ENCODE results near the gene EPHB1. TPM values are rescaled to one million over a fixed set of nuclear protein-coding genes. Genes with fewer than 3 reads are reported as not detected.

Gene EPHB1
- total RNA-seq, 2 donors from 2014 or later = 2.3 to 21.2 TPM

DNA sequence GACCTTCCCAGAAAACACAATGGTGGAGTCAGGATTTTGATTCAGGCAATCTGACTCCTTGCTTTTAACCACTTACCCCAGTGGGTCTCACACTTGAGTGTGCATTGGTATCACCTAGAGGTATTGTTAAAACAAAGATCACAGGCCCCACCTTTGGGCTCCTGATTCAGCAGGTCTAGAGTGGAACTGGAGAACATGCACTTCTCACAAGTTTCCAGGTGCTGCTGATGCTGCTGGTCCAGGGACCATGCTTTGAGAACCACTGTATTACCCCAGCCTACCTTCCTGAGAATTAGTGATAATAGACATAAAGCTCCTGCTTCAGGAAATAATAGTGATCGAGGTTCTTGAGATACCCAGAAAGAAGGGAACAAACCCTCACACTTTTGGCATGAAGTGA is 466.9 kb downstream of the EPHB1 start:
- Histone ChIP-seq H3K27me3 (replicated peaks; ENCODE audit: insufficient read depth) (no peaks in the 10 kb centered on the region), H3K4me3 (no peak overlapping the region), H3K9me3 (no peaks in the 10 kb centered on the region), H3K4me1 (replicated peaks) (no peaks in the 10 kb centered on the region), H3K36me3 (no peaks in the 10 kb centered on the region), H3K27ac (no peak overlapping the region)
- DNase-seq (ENCODE audit: low spot score) = no peak
- TF ChIP-seq CTCF (IDR thresholded peaks at IDR 0.05) (no peak), POLR2AphosphoS5 (IDR thresholded peaks at IDR 0.05) (no peak), POLR2A (IDR thresholded peaks at IDR 0.05) (no peak)
- WGBS = 85% methylated on average over 1 of the region's 1 CpG
- intact Hi-C loops (cut with DNase I) = no loop called here

DNA sequence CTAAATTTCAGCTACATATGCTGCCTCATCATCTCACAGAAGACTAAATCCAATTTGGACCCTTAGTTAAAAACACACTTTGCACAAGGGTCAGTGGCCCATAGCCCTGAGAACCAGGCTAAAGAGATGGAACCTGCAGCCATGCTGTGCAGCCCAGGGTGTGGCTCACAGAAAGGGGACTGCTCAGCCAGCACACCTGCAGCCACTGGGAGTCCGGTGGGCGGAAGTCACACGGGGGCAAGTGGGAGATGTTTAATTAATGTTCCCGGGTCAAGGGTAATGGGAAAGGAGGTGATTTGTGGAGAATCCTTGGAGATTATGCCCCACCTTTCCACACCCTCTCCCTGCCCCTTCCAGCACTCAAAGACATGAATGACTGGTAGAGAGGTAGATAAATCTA is 467.4 kb downstream of the EPHB1 start:
- WGBS = 90% methylated on average over 4 of the region's 4 CpGs
- Histone ChIP-seq H3K4me1 (replicated peaks) (no peaks in the 10 kb centered on the region), H3K27ac (no peak overlapping the region), H3K27me3 (replicated peaks; ENCODE audit: insufficient read depth) (no peaks in the 10 kb centered on the region), H3K9me3 (no peaks in the 10 kb centered on the region), H3K36me3 (no peaks in the 10 kb centered on the region), H3K4me3 (no peak overlapping the region)
- intact Hi-C loops (cut with DNase I) = no loop called here
- DNase-seq (ENCODE audit: low spot score) = no peak
- TF ChIP-seq CTCF (IDR thresholded peaks at IDR 0.05) (no peak), POLR2AphosphoS5 (IDR thresholded peaks at IDR 0.05) (no peak), POLR2A (IDR thresholded peaks at IDR 0.05) (no peak)

GRCh38 chr3:135263331-135263730 is 468.3 kb downstream of the EPHB1 start:
- 71% methylated on average over 3 of the region's 3 CpGs for WGBS
- no peaks in the 10 kb centered on the region for H3K36me3 ChIP-seq
- TF ChIP-seq POLR2AphosphoS5 (IDR thresholded peaks at IDR 0.05) (no peak), CTCF (IDR thresholded peaks at IDR 0.05) (no peak), POLR2A (IDR thresholded peaks at IDR 0.05) (no peak)
- DNase-seq (ENCODE audit: low spot score) = no peak
- H3K4me3 ChIP-seq = no peak overlapping the region
- no peaks in the 10 kb centered on the region for H3K27me3 ChIP-seq (replicated peaks; ENCODE audit: insufficient read depth)
- H3K4me1 ChIP-seq (replicated peaks) = no peaks in the 10 kb centered on the region
- H3K27ac ChIP-seq = no peak overlapping the region
- H3K9me3 ChIP-seq = no peaks in the 10 kb centered on the region
- intact Hi-C loops (cut with DNase I) = no loop called here

DNA sequence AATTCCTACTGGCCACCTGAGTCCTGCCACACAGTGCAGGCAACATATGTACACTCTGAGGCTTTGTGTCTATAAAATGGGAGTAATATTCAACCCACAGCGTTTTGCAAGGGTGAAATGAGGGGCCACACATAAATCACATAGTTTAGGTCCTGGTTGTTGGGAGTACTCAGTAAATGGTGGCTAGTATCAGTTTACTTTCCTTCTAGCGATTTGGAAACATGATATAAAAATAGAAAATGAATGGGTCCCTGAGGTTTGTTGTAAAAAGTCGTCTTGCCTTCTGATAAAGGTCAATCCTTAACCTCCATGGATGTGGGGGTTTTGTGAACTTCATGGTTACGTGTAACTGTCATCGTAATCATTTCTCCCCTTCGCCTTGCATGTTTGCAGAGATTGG is 472.4 kb downstream of the EPHB1 start:
- Histone ChIP-seq H3K36me3 (no peaks in the 10 kb centered on the region), H3K27ac (no peak overlapping the region), H3K4me3 (no peak overlapping the region), H3K27me3 (replicated peaks; ENCODE audit: insufficient read depth) (peaks cover 5% of the 10 kb centered on the region), H3K4me1 (replicated peaks) (no peaks in the 10 kb centered on the region), H3K9me3 (no peaks in the 10 kb centered on the region)
- DNase-seq (ENCODE audit: low spot score) = no peak
- intact Hi-C loops (cut with DNase I) = no loop called here
- TF ChIP-seq POLR2A (IDR thresholded peaks at IDR 0.05) (no peak), CTCF (IDR thresholded peaks at IDR 0.05) (no peak), POLR2AphosphoS5 (IDR thresholded peaks at IDR 0.05) (no peak)
- WGBS = 61% methylated on average over 6 of the region's 6 CpGs

GRCh38 chr3:135268941-135269532 is 474.0 kb downstream of the EPHB1 start:
- H3K27ac ChIP-seq = no peak overlapping the region
- 71% methylated on average over 2 of the region's 2 CpGs for WGBS
- no peaks in the 10 kb centered on the region for H3K4me1 ChIP-seq (replicated peaks)
- H3K27me3 ChIP-seq (replicated peaks; ENCODE audit: insufficient read depth) = peaks cover 5% of the 10 kb centered on the region
- no peak for TF ChIP-seq POLR2A (IDR thresholded peaks at IDR 0.05)
- TF ChIP-seq CTCF (IDR thresholded peaks at IDR 0.05) = no peak
- no peak for TF ChIP-seq POLR2AphosphoS5 (IDR thresholded peaks at IDR 0.05)
- H3K9me3 ChIP-seq = no peaks in the 10 kb centered on the region
- H3K36me3 ChIP-seq = no peaks in the 10 kb centered on the region
- no peak overlapping the region for H3K4me3 ChIP-seq
- DNase-seq (ENCODE audit: low spot score) = no peak
- intact Hi-C loops (cut with DNase I) = no loop called here
